ENCODE results near the gene UNC13B.

UNC13B gene

GRCh38 chr9:35227284-35227683 is 65.5 kb downstream of the UNC13B start:
- TF ChIP-seq ZNF664 (tag by site-specific recombination; IDR thresholded peaks at IDR 0.05) (0 out of 2 replicates have a peak, but pooled peaks have one; percentile 28), ZBTB11 (tag by site-specific recombination; conservative IDR thresholded peaks at IDR 0.05; ENCODE audit: low read depth) (no peak)
- no peak overlapping the region for H3K27ac ChIP-seq (ENCODE audit: extremely low read depth, low read depth, low read length)
- ChIA-PET POLR2A (no interaction called here), CTCF (interaction anchor here (1.0 to 1.7 kb wide), 2 partner anchors 31 to 32 kb away, joined by 4 read pairs; no protein-coding TSS in a partner anchor)
- H3K4me1 ChIP-seq (ENCODE audit: control insufficient read depth, insufficient read depth, low read length) = no peaks in the 10 kb centered on the region
- no peaks in the 10 kb centered on the region for H3K9me3 ChIP-seq (ENCODE audit: control insufficient read depth, insufficient read depth, low read depth, low read length)
- no peak overlapping the region for H3K4me3 ChIP-seq (ENCODE audit: low read depth, low read length)
- no peaks in the 10 kb centered on the region for H3K36me3 ChIP-seq (ENCODE audit: control insufficient read depth in 2 of 2, insufficient read depth in 1 of 2, low read length in 2 of 2)

DNA sequence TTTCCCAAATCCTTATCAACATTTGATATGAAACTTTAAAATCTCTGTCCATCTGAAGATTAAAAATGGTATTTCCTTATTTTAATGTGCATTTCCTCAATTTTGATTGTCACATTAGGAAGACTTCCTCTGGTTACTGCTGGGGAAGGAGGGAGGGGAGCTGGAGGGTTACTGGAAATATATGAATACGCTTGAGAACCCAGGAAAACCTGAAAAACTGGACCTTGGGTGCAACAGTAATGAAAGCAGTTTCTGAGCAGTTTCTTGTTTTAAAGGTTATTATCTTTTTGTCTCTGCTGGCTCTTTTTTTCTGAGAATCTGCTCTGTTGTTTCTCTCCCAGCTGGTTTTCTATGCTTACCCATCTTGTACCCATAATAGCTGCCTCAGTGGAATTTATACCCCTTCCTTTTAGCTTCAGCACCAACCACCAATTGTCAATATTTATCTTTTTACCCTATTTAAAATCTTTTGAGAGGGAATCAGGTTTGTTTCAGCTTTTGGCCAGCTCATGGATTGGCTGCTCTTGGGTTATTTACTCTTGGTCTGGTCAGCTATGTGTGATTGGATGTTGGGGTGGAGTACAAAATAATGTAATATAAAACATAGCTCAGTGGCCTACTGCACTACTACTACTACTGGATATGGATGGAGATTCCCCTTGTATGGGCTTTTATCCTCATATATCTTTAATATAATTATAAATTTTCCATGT is 67.4 kb downstream of the UNC13B start:
- POLR2A ChIA-PET = interaction anchor here (0.9 kb wide), 1 partner anchor 67 kb away, joined by 3 read pairs; the partner anchor contains the start of gene UNC13B
- CTCF ChIA-PET = interaction anchor here (0.7 kb wide), 1 partner anchor 112 kb away, joined by 3 read pairs; no protein-coding TSS in a partner anchor
- Histone ChIP-seq H3K36me3 (ENCODE audit: control insufficient read depth in 2 of 2, insufficient read depth in 1 of 2, low read length in 2 of 2) (no peaks in the 10 kb centered on the region), H3K4me3 (ENCODE audit: low read depth, low read length) (no peak overlapping the region), H3K4me1 (ENCODE audit: control insufficient read depth, insufficient read depth, low read length) (no peaks in the 10 kb centered on the region; the same call in 1 of the 2 replicates), H3K27ac (ENCODE audit: extremely low read depth, low read depth, low read length) (no peak overlapping the region), H3K9me3 (ENCODE audit: control insufficient read depth, insufficient read depth, low read depth, low read length) (no peaks in the 10 kb centered on the region)
- no peak for TF ChIP-seq ZNF791 (tag by site-specific recombination; IDR thresholded peaks at IDR 0.05)
- no peak for TF ChIP-seq ZNF518A (tag by site-specific recombination; conservative IDR thresholded peaks at IDR 0.05; ENCODE audit: low read depth)
- TF ChIP-seq ZNF2 (tag by site-specific recombination; IDR thresholded peaks at IDR 0.05) = no peak
- no peak for TF ChIP-seq ZNF19 (tag by site-specific recombination; IDR thresholded peaks at IDR 0.05; ENCODE audit: low read depth)
- no peak for TF ChIP-seq ZSCAN4 (tag by site-specific recombination; IDR thresholded peaks at IDR 0.05)
- no peak for TF ChIP-seq ZNF26 (tag by site-specific recombination; IDR thresholded peaks at IDR 0.05)
